ENCODE results near the gene HSF2. TPM values are rescaled to one million over a fixed set of nuclear protein-coding genes. Genes with fewer than 3 reads are reported as not detected.

Gene HSF2
- total RNA-seq, 1 experiment from 2014 or later: 19.8 TPM

DNA sequence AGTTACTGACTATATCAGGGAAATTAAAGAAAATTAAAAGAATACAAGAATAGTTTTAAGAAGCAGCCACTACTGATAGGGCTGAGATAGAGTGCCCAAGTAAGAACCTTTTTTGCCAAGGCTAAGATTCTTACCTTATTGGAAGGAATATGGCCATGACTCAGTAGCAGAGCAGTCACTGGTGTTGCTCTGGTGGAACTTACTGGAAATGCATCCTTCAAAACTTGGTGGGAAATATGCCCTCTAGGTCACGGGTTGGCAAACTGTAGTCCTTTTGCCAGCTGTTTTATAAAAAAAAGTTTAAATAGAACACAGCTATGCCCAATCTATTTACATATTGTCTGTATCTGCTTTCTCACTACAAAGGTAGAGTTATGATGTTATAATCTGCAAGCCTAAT lies 6.0 kb downstream of the HSF2 start:
- ATAC-seq (peak; percentile 60; the same call in 1 of the 2 replicates), DNase-seq (ENCODE audit: low read depth, low spot score) (no peak)
- H3K4me1 ChIP-seq (ENCODE audit: control insufficient read depth in 1 of 2, insufficient read depth in 2 of 2, low read length in 2 of 2): peaks cover 0 to 10% of the 10 kb centered on the region in 2 experiments; a peak in 1 of 4 replicates
- ChIA-PET CTCF (no interaction called here), RAD21 (ENCODE audit: low non-redundant PET in 1 of 2, low total read pairs in 2 of 2, uncharacterized antibody in 2 of 2, unreplicated experiment in 2 of 2) (no interaction called here), POLR2A (no interaction called here)
- H3K4me3 ChIP-seq (replicated peaks in 1 of 2; ENCODE audit: low read depth in 1 of 2, low read length in 2 of 2): no peak overlapping the region
- no peaks in the 10 kb centered on the region for H3K36me3 ChIP-seq (ENCODE audit: control insufficient read depth in 1 of 2, insufficient read depth in 2 of 2, low read length in 2 of 2)
- no peak overlapping the region for H3K27ac ChIP-seq (ENCODE audit: low read depth, low read length)
- intact Hi-C loops (cut with micrococcal nuclease): no loop called here
- peaks cover 100% of the 10 kb centered on the region for H3K79me2 ChIP-seq (ENCODE audit: insufficient read depth, low read length)
- no peak overlapping the region for H2AFZ ChIP-seq (ENCODE audit: low read depth, low read length, poor library complexity, severe bottlenecking)
- TF ChIP-seq, protein P1, sequence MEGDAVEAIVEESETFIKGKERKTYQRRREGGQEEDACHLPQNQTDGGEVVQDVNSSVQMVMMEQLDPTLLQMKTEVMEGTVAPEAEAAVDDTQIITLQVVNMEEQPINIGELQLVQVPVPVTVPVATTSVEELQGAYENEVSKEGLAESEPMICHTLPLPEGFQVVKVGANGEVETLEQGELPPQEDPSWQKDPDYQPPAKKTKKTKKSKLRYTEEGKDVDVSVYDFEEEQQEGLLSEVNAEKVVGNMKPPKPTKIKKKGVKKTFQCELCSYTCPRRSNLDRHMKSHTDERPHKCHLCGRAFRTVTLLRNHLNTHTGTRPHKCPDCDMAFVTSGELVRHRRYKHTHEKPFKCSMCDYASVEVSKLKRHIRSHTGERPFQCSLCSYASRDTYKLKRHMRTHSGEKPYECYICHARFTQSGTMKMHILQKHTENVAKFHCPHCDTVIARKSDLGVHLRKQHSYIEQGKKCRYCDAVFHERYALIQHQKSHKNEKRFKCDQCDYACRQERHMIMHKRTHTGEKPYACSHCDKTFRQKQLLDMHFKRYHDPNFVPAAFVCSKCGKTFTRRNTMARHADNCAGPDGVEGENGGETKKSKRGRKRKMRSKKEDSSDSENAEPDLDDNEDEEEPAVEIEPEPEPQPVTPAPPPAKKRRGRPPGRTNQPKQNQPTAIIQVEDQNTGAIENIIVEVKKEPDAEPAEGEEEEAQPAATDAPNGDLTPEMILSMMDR (IDR thresholded peaks at IDR 0.05 in 2 of 3, conservative IDR thresholded peaks at IDR 0.05 in 1 of 3; ENCODE audit: borderline replicate concordance in 1 of 3, insufficient read depth in 1 of 3, low read depth in 2 of 3, low read length in 2 of 3): peak in 2 of 3 experiments; percentile 29 to 30; a peak in 2 of 6 replicates
- no peak for TF ChIP-seq POLR2A (IDR thresholded peaks at IDR 0.05; ENCODE audit: borderline replicate concordance, extremely low read depth, insufficient read depth, insufficient read length)
- peaks cover 9% of the 10 kb centered on the region; the same call in 1 of the 2 replicates for H4K20me1 ChIP-seq (ENCODE audit: insufficient read depth)
- H3K9ac ChIP-seq (ENCODE audit: low read length): no peak overlapping the region
- no peak overlapping the region for H3K4me2 ChIP-seq (ENCODE audit: low read length)
- H3K9me2 ChIP-seq (ENCODE audit: insufficient read depth): no peaks in the 10 kb centered on the region
- H3K27me3 ChIP-seq (ENCODE audit: insufficient read depth, low read length): no peaks in the 10 kb centered on the region
- no peaks in the 10 kb centered on the region for H3K9me3 ChIP-seq (ENCODE audit: control insufficient read depth in 1 of 2, insufficient read depth in 1 of 2, low read depth in 1 of 2, low read length in 2 of 2)
- no TSS peak for BruUV-seq (replicated peaks)

DNA sequence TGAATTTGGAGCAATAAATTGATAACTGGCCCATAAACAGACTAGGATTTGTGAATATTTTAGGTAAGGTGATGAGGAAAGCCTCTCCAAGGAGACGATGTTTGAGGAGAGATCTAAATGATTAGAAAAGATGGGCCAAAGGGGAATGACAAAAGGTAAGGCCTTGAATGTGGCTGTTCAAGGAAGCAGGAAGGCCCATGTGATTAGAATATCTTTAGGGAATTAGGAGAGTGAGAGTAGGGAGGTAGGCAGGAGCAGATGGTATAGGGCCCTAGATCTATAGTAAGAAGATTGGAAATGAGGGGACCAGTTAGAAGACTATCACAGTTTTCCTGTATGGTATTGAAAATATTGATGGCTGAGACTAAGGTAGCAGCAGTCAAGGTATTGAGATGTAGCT lies 6.7 kb downstream of the HSF2 start:
- DNase-seq (ENCODE audit: low read depth, low spot score) (no peak), ATAC-seq (no peak)
- Histone ChIP-seq H3K9me3 (ENCODE audit: control insufficient read depth in 1 of 2, insufficient read depth in 1 of 2, low read depth in 1 of 2, low read length in 2 of 2) (no peaks in the 10 kb centered on the region), H3K9ac (ENCODE audit: low read length) (no peak overlapping the region), H3K27me3 (ENCODE audit: insufficient read depth, low read length) (no peaks in the 10 kb centered on the region), H3K9me2 (ENCODE audit: insufficient read depth) (no peaks in the 10 kb centered on the region), H3K4me3 (replicated peaks in 1 of 2; ENCODE audit: low read depth in 1 of 2, low read length in 2 of 2) (no peak overlapping the region), H3K27ac (ENCODE audit: low read depth, low read length) (no peak overlapping the region), H3K36me3 (ENCODE audit: control insufficient read depth in 1 of 2, insufficient read depth in 2 of 2, low read length in 2 of 2) (no peaks in the 10 kb centered on the region), H2AFZ (ENCODE audit: low read depth, low read length, poor library complexity, severe bottlenecking) (no peak overlapping the region), H3K4me2 (ENCODE audit: low read length) (no peak overlapping the region), H3K79me2 (ENCODE audit: insufficient read depth, low read length) (peaks cover 100% of the 10 kb centered on the region), H3K4me1 (ENCODE audit: control insufficient read depth in 1 of 2, insufficient read depth in 2 of 2, low read length in 2 of 2) (peaks cover 0 to 2% of the 10 kb centered on the region in 2 experiments; a peak in 1 of 4 replicates), H4K20me1 (ENCODE audit: insufficient read depth) (peaks cover 8% of the 10 kb centered on the region; the same call in 1 of the 2 replicates)
- no TSS peak for BruUV-seq (replicated peaks)
- intact Hi-C loops (cut with micrococcal nuclease): no loop called here
- TF ChIP-seq, protein P2, sequence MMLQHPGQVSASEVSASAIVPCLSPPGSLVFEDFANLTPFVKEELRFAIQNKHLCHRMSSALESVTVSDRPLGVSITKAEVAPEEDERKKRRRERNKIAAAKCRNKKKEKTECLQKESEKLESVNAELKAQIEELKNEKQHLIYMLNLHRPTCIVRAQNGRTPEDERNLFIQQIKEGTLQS (IDR thresholded peaks at IDR 0.05): no peak
- TF ChIP-seq EGR1 (IDR thresholded peaks at IDR 0.05; ENCODE audit: low read depth) (no peak), ZNF274 (IDR thresholded peaks at IDR 0.05; ENCODE audit: low read depth, low read length) (no peak), SIN3A (IDR thresholded peaks at IDR 0.05; ENCODE audit: low read depth) (no peak), JUND (IDR thresholded peaks at IDR 0.05) (no peak), RAD21 (IDR thresholded peaks at IDR 0.05; ENCODE audit: low read depth) (no peak), CBX3 (IDR thresholded peaks at IDR 0.05; ENCODE audit: low read depth) (no peak), SRF (IDR thresholded peaks at IDR 0.05; ENCODE audit: low read depth) (no peak)
- TF ChIP-seq, protein P3, sequence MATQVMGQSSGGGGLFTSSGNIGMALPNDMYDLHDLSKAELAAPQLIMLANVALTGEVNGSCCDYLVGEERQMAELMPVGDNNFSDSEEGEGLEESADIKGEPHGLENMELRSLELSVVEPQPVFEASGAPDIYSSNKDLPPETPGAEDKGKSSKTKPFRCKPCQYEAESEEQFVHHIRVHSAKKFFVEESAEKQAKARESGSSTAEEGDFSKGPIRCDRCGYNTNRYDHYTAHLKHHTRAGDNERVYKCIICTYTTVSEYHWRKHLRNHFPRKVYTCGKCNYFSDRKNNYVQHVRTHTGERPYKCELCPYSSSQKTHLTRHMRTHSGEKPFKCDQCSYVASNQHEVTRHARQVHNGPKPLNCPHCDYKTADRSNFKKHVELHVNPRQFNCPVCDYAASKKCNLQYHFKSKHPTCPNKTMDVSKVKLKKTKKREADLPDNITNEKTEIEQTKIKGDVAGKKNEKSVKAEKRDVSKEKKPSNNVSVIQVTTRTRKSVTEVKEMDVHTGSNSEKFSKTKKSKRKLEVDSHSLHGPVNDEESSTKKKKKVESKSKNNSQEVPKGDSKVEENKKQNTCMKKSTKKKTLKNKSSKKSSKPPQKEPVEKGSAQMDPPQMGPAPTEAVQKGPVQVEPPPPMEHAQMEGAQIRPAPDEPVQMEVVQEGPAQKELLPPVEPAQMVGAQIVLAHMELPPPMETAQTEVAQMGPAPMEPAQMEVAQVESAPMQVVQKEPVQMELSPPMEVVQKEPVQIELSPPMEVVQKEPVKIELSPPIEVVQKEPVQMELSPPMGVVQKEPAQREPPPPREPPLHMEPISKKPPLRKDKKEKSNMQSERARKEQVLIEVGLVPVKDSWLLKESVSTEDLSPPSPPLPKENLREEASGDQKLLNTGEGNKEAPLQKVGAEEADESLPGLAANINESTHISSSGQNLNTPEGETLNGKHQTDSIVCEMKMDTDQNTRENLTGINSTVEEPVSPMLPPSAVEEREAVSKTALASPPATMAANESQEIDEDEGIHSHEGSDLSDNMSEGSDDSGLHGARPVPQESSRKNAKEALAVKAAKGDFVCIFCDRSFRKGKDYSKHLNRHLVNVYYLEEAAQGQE (IDR thresholded peaks at IDR 0.05; ENCODE audit: low read depth): no peak
- CTCF ChIA-PET: no interaction called here
- RAD21 ChIA-PET (ENCODE audit: low non-redundant PET in 1 of 2, low total read pairs in 2 of 2, uncharacterized antibody in 2 of 2, unreplicated experiment in 2 of 2): no interaction called here
- POLR2A ChIA-PET: no interaction called here

All from HCT116 (cell line).